H1 (cell line): ENCODE data around the gene CUBN. TPM values are rescaled to one million over a fixed set of nuclear protein-coding genes. Genes with fewer than 3 reads are reported as not detected.

Experiments
- BCL11A ChIP-seq, 2 experiments: IDR thresholded peaks; one replicate each; pipeline ENCODE4 v1.6.1; 2011; ENCODE audit warnings: low read depth in 2 of 2, low read length in 2 of 2, mild to moderate bottlenecking in 2 of 2
- CHD1 ChIP-seq: IDR thresholded peaks from 2 replicates; pipeline ENCODE4 v1.6.1; 2012; ENCODE audit warnings: low read depth, low read length, improper control_type of control experiment
- polyA plus RNA-seq, 7 experiments: library from polyadenylated mRNA; depleted of rRNA in 3 of 7; stranded (reverse) in 5 of 7; unstranded in 2 of 7; fragments of >200 nt in 5 of 7; fragments of 200-250 nt in 2 of 7; gene quantifications; 1 replicate in 5 of 7; 2 replicates in 1 of 7; 4 replicates in 1 of 7; pipeline versions ENCODE4 v1.2.1 to v1.2.3, GENCODE V29; 2011 to 2013; ENCODE audit warnings: missing spikeins in 2 of 7, mixed read lengths in 2 of 7
- total RNA-seq: library from RNA; stranded (reverse); fragmentation: NEBNext Ultra II Directional; extraction: Animal tissue kit (Norgen Biotek cat#: 25700); gene quantifications from 2 replicates; pipeline ENCODE4 v1.2.1, GENCODE V29; 2021
- TF ChIP-seq, protein P1 (sequence below): IDR thresholded peaks from 2 replicates; pipeline ENCODE4 v1.6.1; 2011; ENCODE audit warnings: low read depth, mild to moderate bottlenecking, low read length; ENCODE audit not compliant: insufficient read depth

CUBN gene
- total and polyA plus RNA-seq, 2 of the 8 experiments (the other 6 are each of a cell fraction or from before 2014, with no cell fraction given): 0.04 to 0.08 TPM

DNA sequence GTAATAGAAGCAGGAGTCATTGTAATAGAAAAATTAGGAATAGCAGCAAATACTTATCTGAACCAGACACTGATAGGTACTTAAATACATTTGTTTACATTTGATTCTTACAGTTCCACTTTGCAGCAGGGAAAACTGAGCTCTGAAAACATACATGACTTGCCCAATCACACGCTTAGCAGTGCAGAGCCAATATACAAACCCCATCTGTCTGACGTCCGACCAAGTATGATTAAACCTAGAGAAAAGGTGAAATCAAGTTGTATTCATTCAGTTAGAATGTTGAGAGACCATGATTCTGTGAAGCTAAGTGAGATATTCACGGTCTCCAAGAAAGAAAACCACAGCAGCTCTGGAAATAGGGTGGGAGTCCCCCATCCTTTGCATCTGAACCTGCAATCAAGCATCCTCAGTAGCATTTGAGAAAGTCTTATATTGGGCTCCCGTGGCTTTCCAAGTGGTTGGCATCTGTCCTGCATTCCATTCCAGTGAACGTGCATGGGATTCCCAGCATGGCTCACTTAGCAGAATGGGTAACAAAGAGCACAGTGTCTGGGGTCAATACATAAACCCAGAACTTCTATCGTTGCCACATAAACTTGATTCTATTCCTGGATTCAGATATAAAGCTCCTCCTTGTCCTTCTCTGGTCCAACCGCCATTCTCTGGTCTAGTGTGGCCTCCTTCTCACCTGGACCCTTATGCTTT lies 163.7 kb downstream of the CUBN start (continued):
- no peak for TF ChIP-seq CHD1
- no peak for TF ChIP-seq BCL11A (IDR thresholded peaks at IDR 0.05; ENCODE audit: low read depth in 2 of 2, low read length in 2 of 2)
- TF ChIP-seq, protein P1, sequence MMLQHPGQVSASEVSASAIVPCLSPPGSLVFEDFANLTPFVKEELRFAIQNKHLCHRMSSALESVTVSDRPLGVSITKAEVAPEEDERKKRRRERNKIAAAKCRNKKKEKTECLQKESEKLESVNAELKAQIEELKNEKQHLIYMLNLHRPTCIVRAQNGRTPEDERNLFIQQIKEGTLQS: no peak
